DMS 273 treated with DMSO at 0.1 percent for 48 hours (cell line): ENCODE results near the gene PLCB1.
"Not testable (repeated sequence)": the region's sequence is repeated elsewhere in the genome, so short reads cannot be mapped to it uniquely, and the experiment has no call there.

ENCODE experiments used
- DNase-seq: peaks from one replicate; lab custom pipeline; 2025; lab: John Stamatoyannopoulos, UW

The PLCB1 gene

GRCh38 chr20:8156235-8157079, 24.4 kb downstream of the PLCB1 start:
- DNase-seq: no peak

- DNase-seq: not testable (repeated sequence)
Observed at GRCh38 chr20:8159217-8159616, 27.2 kb downstream of the PLCB1 start.

GRCh38 chr20:8161264-8162071, 29.4 kb downstream of the PLCB1 start:
- no peak for DNase-seq

- DNase-seq: no peak
Observed at GRCh38 chr20:8162610-8163009, 30.5 kb downstream of the PLCB1 start.

- DNase-seq: no peak
Observed at GRCh38 chr20:8163543-8163942, 31.5 kb downstream of the PLCB1 start.

GRCh38 chr20:8166730-8167129, 34.7 kb downstream of the PLCB1 start:
- no peak for DNase-seq

- DNase-seq: no peak
Observed at GRCh38 chr20:8168785-8169288, 36.8 kb downstream of the PLCB1 start.

GRCh38 chr20:8170921-8171320, 38.9 kb downstream of the PLCB1 start:
- no peak for DNase-seq

- DNase-seq: no peak
Observed at GRCh38 chr20:8172191-8172590, 40.1 kb downstream of the PLCB1 start.

- peak; percentile 86 for DNase-seq
Observed at GRCh38 chr20:8175741-8176675, 43.9 kb downstream of the PLCB1 start.

GRCh38 chr20:8183526-8183925, 51.5 kb downstream of the PLCB1 start:
- DNase-seq: no peak

GRCh38 chr20:8187740-8188139, 55.7 kb downstream of the PLCB1 start:
- no peak for DNase-seq

GRCh38 chr20:8190043-8190880, 58.2 kb downstream of the PLCB1 start:
- no peak for DNase-seq

GRCh38 chr20:8194721-8195120, 62.7 kb downstream of the PLCB1 start:
- no peak for DNase-seq

- no peak for DNase-seq
Observed at GRCh38 chr20:8196096-8196495, 64.0 kb downstream of the PLCB1 start.

- no peak for DNase-seq
Observed at GRCh38 chr20:8200220-8200619, 68.2 kb downstream of the PLCB1 start.

- no peak for DNase-seq
Observed at GRCh38 chr20:8203366-8203765, 71.3 kb downstream of the PLCB1 start.

GRCh38 chr20:8205996-8206395, 73.9 kb downstream of the PLCB1 start:
- no peak for DNase-seq

- DNase-seq: no peak
Observed at GRCh38 chr20:8208226-8208625, 76.2 kb downstream of the PLCB1 start.

GRCh38 chr20:8209061-8209460, 77.0 kb downstream of the PLCB1 start:
- no peak for DNase-seq

- DNase-seq: no peak
Observed at GRCh38 chr20:8210749-8211148, 78.7 kb downstream of the PLCB1 start.
